Sigmoid colon (tissue), 7 donors: Measurements from ENCODE around the gene CMTM2. TPM values are rescaled to one million over a fixed set of nuclear protein-coding genes. Genes with fewer than 3 reads are reported as not detected.

Experiments used
- DNase-seq: peaks from one replicate; pipeline ENCODE4 v3.0.0-alpha.2; 2019
- H3K27ac ChIP-seq, 4 donors: fragments of 200-600 bp; sonication (generic); one replicate each; pipeline ENCODE4 v1.5.1; 2016 to 2019; ENCODE audit warnings: mild to moderate bottlenecking in 1 of 4
- H3K27me3 ChIP-seq, 3 donors: fragments of 200-600 bp; sonication (generic); one replicate each; pipeline ENCODE4 v1.5.1; 2019; ENCODE audit warnings: mild to moderate bottlenecking in 1 of 3
- H3K36me3 ChIP-seq, 4 donors: fragments of 200-600 bp; sonication (generic); one replicate each; pipeline ENCODE4 v1.5.1; 2016 to 2019
- H3K4me1 ChIP-seq, 4 donors: fragments of 200-600 bp; sonication (generic); one replicate each; pipeline ENCODE4 v1.5.1; 2017 to 2019
- H3K4me3 ChIP-seq, 4 donors: fragments of 200-600 bp; sonication (generic); one replicate each; pipeline ENCODE4 v1.5.1; 2017 to 2019; ENCODE audit warnings: mild to moderate bottlenecking in 2 of 4, moderate library complexity in 1 of 4
- H3K9me3 ChIP-seq, 4 donors: fragments of 200-600 bp in 3 of 4; sonication (generic) in 3 of 4; one replicate each; pipeline versions ENCODE4 v1.5.1 to v1.6.1; 2013 to 2019
- EP300 ChIP-seq, 4 donors: sonication (generic); formaldehyde crosslinking; IDR thresholded peaks; one replicate each; pipeline ENCODE4 v1.6.1; 2017; ENCODE audit warnings: antibody characterized with exemption in 4 of 4
- POLR2A ChIP-seq, 2 donors: fragments of 450-650 bp; IDR thresholded peaks; one replicate each; pipeline ENCODE4 v1.6.1; 2016; ENCODE audit warnings: antibody characterized with exemption in 2 of 2, mild to moderate bottlenecking in 2 of 2, moderate library complexity in 2 of 2
- POLR2AphosphoS5 ChIP-seq, 4 donors: sonication (generic); formaldehyde crosslinking; IDR thresholded peaks; one replicate each; pipeline ENCODE4 v1.6.1; 2017; ENCODE audit warnings: antibody characterized with exemption in 4 of 4
- WGBS, 2 donors: extraction: QIAGEN DNeasy Blood & Tissue Kit; methylation state at CpG; one replicate each; pipeline ENCODE4 v1.1.7; 2013; 5-methylcytosine and 5-hydroxymethylcytosine counted together
- intact Hi-C: fragments of 100-400 bp; cut with DNase I; formaldehyde crosslinking; loops from one replicate; pipeline ENCODE4 v1.15.1; 2023
- polyA plus RNA-seq, 3 donors: library from polyadenylated mRNA; stranded (reverse); fragments of 200-250 nt; gene quantifications; one replicate each; pipeline ENCODE4 v1.2.3, GENCODE V29; 2013
- total RNA-seq, 4 donors: library from RNA; depleted of rRNA; stranded (reverse); fragments of >200 nt; gene quantifications; one replicate each; pipeline ENCODE4 v1.1.0, GENCODE V29; 2016
- TF ChIP-seq, protein P1 (sequence below), 4 experiments: fragments of 450-650 bp in 3 of 4; fragments of 200-600 bp in 1 of 4; IDR thresholded peaks; one replicate each; pipeline ENCODE4 v1.5.1; 2016 to 2019; ENCODE audit warnings: antibody characterized with exemption in 4 of 4, mild to moderate bottlenecking in 3 of 4, moderate library complexity in 2 of 4
- donor health status: healthy with polysubstance abuse.
- donor health status: Bipolar disorder and iron deficiency.
- donor health status: healthy.

The CMTM2 gene
- total and polyA plus RNA-seq, 7 donors = 0.33 TPM; not detected in 6

DNA sequence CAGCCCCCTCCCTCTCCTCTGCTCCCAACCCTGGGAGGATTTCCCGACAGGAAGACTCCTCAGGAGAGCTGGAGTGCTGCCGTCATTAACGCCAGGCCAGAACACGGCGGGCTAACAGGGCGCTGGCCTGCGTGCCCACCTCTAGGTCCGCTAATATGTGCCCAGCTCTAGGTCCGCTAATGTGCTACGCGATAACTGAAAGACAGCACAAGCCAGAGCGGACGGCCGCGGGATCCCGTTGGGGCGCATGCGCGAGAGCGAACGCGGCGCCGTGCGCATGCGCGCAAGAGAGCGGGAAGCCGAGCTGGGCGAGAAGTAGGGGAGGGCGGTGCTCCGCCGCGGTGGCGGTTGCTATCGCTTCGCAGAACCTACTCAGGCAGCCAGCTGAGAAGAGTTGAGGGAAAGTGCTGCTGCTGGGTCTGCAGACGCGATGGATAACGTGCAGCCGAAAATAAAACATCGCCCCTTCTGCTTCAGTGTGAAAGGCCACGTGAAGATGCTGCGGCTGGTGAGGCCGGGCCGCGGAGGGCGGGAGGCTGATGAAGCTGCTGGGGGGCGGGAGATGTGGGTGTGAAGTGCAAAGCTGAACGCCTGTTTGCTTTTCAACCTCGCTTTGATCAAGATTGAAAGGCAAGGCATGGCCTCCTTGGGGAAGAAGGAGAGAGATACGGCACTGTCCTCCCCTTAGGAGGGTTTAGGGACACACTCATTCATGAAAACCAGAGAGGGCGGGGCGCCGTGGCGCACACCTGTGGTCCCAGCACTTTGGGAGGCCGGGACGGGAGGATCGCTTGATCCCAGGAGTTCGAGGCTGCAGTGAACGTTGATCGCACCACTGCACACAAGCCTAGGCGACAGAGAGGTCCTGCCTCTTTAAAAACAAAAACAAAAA is 26.7 kb upstream of the CMTM2 start, which contains the start of gene CKLF:
TSS of gene CKLF (plus strand) at position 291 of the 892 bp plus-strand sequence. CDS start at position 431, 140 bp downstream.
- Histone ChIP-seq H3K27me3 (no peaks in the 10 kb centered on the region), H3K27ac (peak within 1 kb of the TSS; percentile 87 to 98 (median 93)), H3K36me3 (no peaks in the 10 kb centered on the region), H3K9me3 (no peaks in the 10 kb centered on the region), H3K4me3 (peak within 1 kb of the TSS; percentile 47 to 64 (median 60)), H3K4me1 (peaks cover 0 to 63% (median 43%) of the 10 kb centered on the region in 4 donors)
- 2 to 7% methylated on average over 63 of the region's 63 CpGs for WGBS, 2 donors
- intact Hi-C loops = loop anchor here (5.0 to 10.0 kb wide), 3 partner anchors 55 to 325 kb away; partner anchors contain the start of gene DYNC1LI2
- TF ChIP-seq EP300 (IDR thresholded peaks at IDR 0.05) (no peak), POLR2AphosphoS5 (IDR thresholded peaks at IDR 0.05) (peak; percentile 79 to 93 (median 90)), POLR2A (IDR thresholded peaks at IDR 0.05) (peak; percentile 64 to 70)
- DNase-seq = peak; percentile 93

DNA sequence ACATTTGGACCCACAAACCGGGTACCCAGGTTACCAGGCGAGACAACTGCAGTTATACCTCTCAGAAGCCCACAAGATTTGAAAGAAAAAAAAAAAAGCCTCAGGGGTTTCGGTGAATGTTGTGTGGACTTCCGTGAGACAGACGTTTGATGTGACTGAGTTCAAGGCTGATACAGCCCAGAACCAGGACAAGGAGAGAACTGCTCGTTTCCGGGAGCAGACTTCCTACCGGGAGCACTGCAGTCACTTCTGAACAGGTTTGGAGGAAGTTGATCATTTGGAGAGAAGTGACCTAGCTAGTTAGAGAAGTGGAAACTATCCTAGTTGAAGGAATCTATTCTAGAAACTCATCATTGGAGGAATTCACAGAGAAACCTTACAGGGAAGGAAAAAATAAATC is 26.0 kb upstream of the CMTM2 start:
- Histone ChIP-seq H3K9me3 (no peaks in the 10 kb centered on the region), H3K27ac (peak overlapping the region in 3 of 4 donors; percentile 87 to 94 (median 92)), H3K27me3 (no peaks in the 10 kb centered on the region), H3K4me3 (peak overlapping the region; percentile 47 to 64 (median 60)), H3K4me1 (peaks cover 0 to 56% (median 43%) of the 10 kb centered on the region in 4 donors), H3K36me3 (peaks cover 0 to 1% (median 0%) of the 10 kb centered on the region in 4 donors)
- intact Hi-C loops = loop anchor here (5.0 to 10.0 kb wide), 3 partner anchors 54 to 324 kb away; partner anchors contain the start of gene DYNC1LI2
- no peak for DNase-seq
- TF ChIP-seq POLR2AphosphoS5 (IDR thresholded peaks at IDR 0.05) (no peak), EP300 (IDR thresholded peaks at IDR 0.05) (no peak), POLR2A (IDR thresholded peaks at IDR 0.05) (no peak)
- TF ChIP-seq, protein P1, sequence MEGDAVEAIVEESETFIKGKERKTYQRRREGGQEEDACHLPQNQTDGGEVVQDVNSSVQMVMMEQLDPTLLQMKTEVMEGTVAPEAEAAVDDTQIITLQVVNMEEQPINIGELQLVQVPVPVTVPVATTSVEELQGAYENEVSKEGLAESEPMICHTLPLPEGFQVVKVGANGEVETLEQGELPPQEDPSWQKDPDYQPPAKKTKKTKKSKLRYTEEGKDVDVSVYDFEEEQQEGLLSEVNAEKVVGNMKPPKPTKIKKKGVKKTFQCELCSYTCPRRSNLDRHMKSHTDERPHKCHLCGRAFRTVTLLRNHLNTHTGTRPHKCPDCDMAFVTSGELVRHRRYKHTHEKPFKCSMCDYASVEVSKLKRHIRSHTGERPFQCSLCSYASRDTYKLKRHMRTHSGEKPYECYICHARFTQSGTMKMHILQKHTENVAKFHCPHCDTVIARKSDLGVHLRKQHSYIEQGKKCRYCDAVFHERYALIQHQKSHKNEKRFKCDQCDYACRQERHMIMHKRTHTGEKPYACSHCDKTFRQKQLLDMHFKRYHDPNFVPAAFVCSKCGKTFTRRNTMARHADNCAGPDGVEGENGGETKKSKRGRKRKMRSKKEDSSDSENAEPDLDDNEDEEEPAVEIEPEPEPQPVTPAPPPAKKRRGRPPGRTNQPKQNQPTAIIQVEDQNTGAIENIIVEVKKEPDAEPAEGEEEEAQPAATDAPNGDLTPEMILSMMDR (IDR thresholded peaks at IDR 0.05) = no peak
- 7 to 22% methylated on average over 8 of the region's 8 CpGs for WGBS, 2 donors

DNA sequence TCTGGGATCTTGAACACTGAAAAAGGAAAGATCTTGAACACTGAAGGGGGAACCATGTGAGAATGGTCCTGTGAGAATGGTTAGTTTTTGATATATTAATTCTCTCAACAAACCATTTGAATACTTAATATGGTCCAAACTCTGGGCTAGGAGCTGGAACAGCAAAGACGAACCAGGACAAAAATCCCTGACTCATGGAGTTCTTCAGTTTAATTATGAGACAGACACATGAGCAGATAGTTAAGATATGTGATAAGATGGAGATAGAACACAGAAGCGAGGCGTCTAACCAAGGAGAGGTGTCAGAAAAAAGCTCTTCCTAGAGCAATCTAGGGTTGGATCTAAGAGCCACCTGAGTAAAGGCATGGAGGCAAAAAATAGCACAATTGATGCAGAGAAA is 25.2 kb upstream of the CMTM2 start:
- H3K4me1 ChIP-seq = peaks cover 0 to 48% (median 37%) of the 10 kb centered on the region in 4 donors
- TF ChIP-seq, protein P1 (IDR thresholded peaks at IDR 0.05) = no peak
- no peak for TF ChIP-seq POLR2A (IDR thresholded peaks at IDR 0.05)
- H3K9me3 ChIP-seq = no peaks in the 10 kb centered on the region
- intact Hi-C loops = loop anchor here (5.0 to 10.0 kb wide), 3 partner anchors 53 to 323 kb away; partner anchors contain the start of gene DYNC1LI2
- H3K27ac ChIP-seq = no peak overlapping the region
- H3K36me3 ChIP-seq = peaks cover 0 to 8% (median 0%) of the 10 kb centered on the region in 4 donors
- no peaks in the 10 kb centered on the region for H3K27me3 ChIP-seq
- WGBS, 2 donors = 86 to 92% methylated on average over 3 of the region's 3 CpGs
- DNase-seq = no peak
- peak overlapping the region in 1 of 4 donors; percentile 63 for H3K4me3 ChIP-seq

DNA sequence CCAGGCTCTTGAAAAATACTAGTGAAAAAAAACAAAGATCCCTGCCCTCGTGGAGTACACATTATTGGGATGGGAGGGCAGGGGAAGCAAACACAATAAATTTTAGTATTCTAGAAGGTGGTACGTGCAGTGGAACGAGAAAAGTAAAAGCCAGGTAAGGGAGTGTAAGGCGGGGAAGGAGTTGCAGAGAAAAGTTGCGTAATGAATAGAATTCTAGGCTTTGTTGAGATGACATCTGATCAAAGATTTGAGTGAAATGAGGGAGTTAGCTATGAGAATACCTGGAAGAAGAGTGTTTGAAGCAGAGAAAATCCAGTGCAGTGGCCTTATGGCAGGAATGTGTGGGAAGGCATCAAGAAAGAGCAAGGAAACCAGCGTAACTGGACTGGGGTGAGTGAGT is 24.8 kb upstream of the CMTM2 start:
- Histone ChIP-seq H3K4me1 (peaks cover 0 to 44% (median 34%) of the 10 kb centered on the region in 4 donors), H3K4me3 (no peak overlapping the region), H3K27me3 (no peaks in the 10 kb centered on the region), H3K27ac (no peak overlapping the region), H3K9me3 (no peaks in the 10 kb centered on the region), H3K36me3 (peaks cover 0 to 13% (median 0%) of the 10 kb centered on the region in 4 donors)
- TF ChIP-seq POLR2AphosphoS5 (IDR thresholded peaks at IDR 0.05) (no peak), POLR2A (IDR thresholded peaks at IDR 0.05) (no peak)
- TF ChIP-seq, protein P1 (IDR thresholded peaks at IDR 0.05) = no peak
- WGBS, 2 donors = 75 to 83% methylated on average over 6 of the region's 6 CpGs
- DNase-seq = no peak
- intact Hi-C loops = loop anchor here (5.0 to 10.0 kb wide), 3 partner anchors 53 to 323 kb away; partner anchors contain the start of gene DYNC1LI2

DNA sequence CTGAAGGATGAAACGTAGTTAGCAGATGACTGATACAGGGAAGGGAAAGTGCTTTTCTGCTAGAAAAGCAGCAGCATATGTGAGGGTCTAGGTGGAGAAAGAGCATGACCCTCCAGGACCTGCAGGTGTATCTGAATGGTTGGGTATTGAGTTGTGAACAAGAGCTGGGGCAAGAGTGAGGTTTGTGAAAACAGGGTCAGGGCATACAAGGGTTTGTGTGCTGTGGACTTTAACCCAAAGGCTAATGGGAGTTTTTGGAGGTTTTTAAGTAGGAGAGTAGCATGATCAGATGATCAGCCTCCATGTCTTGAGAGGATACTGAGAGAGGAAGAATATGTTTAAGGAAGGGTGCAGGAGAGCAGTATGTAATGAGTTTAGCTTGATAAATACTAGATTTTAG is 19.2 kb upstream of the CMTM2 start:
- 81 to 86% methylated on average over 1 of the region's 1 CpG for WGBS, 2 donors
- Histone ChIP-seq H3K36me3 (peaks cover 0 to 42% (median 0%) of the 10 kb centered on the region in 4 donors), H3K4me1 (peaks cover 0 to 6% (median under 1%) of the 10 kb centered on the region in 4 donors), H3K9me3 (no peaks in the 10 kb centered on the region), H3K4me3 (no peak overlapping the region), H3K27me3 (no peaks in the 10 kb centered on the region), H3K27ac (no peak overlapping the region)
- TF ChIP-seq, protein P1 (IDR thresholded peaks at IDR 0.05) = no peak
- TF ChIP-seq EP300 (IDR thresholded peaks at IDR 0.05) (no peak), POLR2A (IDR thresholded peaks at IDR 0.05) (no peak), POLR2AphosphoS5 (IDR thresholded peaks at IDR 0.05) (no peak)
- no peak for DNase-seq
- intact Hi-C loops = no loop called here
